ENCODE measurements around the gene TMEM145.
"Not testable (repeated sequence)": the region's sequence is repeated elsewhere in the genome, so short reads cannot be mapped to it uniquely, and the experiment has no call there.

The TMEM145 gene

DNA sequence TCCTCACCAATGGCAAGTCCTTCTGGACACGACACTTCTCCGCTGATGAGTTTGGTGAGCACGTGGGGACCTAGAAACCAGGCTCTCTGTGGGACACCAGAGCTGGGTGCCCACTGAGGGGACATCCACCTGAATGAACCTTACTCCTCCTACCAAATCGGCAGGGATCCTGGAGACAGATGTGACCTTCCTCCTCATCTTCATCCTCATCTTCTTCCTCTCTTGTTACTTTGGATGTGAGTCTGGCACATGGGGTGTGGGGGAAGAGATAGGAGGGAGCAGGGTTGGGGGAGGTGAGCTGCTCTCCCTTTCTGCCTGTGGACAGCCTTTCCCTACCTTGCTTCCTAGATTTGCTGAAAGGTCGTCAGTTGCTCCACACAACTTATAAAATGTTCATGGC is 1.9 kb downstream of the TMEM145 start:
- no peak for DNase-seq (ENCODE audit: low read depth)

DNA sequence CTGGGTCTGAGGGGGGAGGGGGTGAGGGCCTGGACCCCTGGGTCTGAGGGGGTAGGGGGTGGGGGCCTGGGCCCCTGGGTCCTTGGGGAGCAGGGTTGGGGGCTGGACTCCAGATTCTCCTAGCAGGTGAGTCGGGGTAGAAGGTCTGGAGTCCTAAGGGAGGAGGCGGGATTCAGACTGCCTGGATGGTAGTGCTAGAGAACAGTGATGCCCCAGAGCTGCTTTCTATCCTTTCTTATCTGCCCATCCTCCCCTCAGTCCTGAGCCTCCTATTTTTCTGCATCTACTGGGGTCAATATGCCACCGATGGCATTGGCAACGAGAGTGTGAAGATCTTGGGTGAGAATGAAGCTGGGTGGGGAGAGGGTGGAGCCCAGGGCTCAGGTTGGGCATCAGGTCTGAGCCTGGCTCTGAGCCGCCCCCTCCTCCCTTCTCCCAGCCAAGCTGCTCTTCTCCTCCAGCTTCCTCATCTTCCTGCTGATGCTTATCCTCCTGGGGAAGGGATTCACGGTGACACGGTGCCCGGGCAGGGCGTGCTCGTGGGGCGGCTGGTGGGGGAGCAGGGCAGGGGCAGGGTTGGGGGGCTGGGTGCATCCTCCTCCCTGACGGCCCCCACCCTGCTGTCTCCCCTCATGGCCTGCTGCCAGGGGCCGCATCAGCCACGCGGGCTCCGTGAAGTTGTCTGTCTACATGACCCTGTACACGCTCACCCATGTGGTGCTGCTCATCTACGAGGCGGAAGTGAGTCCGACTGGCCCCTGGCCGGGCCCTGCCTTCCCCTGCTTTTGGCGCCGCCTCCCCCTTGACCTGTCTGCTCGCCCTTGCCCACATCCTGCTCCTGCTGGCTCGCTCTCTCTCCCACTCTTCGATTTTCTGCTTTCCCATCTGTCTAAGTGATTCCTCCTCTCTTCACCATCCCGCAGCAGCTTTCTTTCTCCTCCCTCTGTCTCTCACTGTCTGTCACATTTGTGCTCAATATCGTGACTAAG is 3.4 kb downstream of the TMEM145 start:
- DNase-seq (ENCODE audit: low read depth): no peak

GRCh38 chr19:42317535-42317934 is 4.4 kb downstream of the TMEM145 start:
- no peak for DNase-seq (ENCODE audit: low read depth)

- DNase-seq (ENCODE audit: low read depth): no peak
These were observed 9.2 kb downstream of the TMEM145 start for GRCh38 chr19:42322305-42322704.

DNA sequence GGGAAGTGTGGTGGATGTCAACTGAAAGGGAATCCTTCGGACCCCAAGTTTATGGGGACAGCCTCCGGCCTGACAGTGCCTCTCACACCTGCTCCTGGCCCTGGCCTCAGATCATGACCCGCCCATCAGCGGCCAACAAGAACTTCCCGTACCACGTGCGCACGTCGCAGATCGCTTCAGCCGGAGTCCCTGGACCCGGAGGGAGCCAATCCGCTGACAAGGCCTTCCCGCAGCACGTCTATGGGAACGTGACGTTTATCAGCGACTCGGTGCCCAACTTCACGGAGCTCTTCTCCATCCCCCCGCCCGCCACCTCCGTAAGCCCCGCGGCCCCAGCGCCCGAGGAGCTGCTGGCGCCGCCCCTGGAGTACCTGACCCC is 10.4 kb downstream of the TMEM145 start:
- DNase-seq (ENCODE audit: low read depth): no peak

- DNase-seq (ENCODE audit: low read depth): no peak
These were observed 10.9 kb downstream of the TMEM145 start for GRCh38 chr19:42323852-42324654.

DNA sequence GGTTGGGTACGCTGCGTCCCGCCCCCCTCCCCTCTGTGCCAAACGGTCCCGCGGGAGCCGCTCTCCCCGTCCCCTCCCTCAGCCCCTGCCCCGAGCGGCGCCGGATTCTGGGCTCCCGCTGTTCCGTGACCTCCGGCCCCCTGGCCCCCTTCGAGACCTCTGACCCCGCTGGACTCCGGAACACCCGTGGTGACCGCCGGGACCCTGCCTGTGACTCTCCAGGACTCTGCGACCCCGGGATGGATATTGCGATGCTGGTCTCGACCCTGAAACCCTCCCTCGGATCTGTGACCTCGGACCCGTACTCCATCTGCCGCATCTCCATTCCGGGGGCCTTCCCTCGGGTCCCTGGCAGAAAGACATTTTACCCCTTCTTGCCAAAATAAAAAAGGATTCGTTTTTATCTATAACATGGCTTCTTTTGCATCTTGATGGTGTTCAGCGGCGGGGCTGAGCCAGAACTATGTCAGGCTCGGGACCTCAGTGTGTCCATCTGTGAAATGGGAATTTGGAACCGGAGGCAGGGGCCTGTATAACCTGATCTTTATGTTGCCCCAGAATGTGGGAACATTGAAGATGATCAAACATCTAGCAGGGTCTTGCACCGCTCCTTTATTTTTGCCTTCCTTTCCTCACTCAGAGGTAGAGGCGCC is 11.7 kb downstream of the TMEM145 start:
- no peak for DNase-seq (ENCODE audit: low read depth)

DNA sequence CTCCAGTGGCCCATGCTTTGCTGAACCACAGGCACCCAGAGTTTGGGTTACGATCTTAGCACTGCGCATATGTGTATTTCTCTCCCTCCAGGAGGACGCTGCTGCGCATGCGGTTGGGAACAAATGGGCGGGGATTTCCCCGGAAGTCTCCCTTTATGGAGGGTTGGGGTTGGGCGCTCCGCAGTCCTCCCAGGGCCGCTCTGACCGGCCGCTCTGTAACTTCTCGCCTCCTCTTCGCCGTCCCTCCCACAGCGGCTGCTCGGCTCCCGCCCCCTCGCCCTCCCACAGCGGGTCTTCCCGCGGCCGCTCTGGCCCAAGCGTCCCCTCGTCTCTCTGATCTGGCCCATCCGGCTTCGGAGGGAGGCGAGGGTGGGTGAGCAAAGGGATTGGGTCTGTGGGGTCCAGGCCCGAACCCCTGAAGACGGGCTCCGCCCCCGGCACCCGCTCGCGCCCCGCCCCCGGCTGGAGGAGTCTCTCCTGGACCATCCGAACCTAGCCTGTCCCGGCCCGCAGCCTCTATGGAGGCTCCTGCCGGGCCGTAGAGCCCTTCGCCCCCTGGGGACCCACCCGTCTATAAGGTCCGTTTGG is 12.3 kb downstream of the TMEM145 start, which contains the start of gene MEGF8:
Gene MEGF8, plus strand, starts transcription at position 328 of the 588 bp plus-strand sequence. CDS start 609 bp downstream, outside the sequence.
- peak; percentile 97 for DNase-seq (ENCODE audit: low read depth)

- no peak for DNase-seq (ENCODE audit: low read depth)
These were observed 13.0 kb downstream of the TMEM145 start for GRCh38 chr19:42325896-42326771.

- no peak for DNase-seq (ENCODE audit: low read depth)
These were observed 13.9 kb downstream of the TMEM145 start for GRCh38 chr19:42326969-42327368.

- DNase-seq (ENCODE audit: low read depth): no peak
These were observed 14.3 kb downstream of the TMEM145 start for GRCh38 chr19:42327381-42327780.

- DNase-seq (ENCODE audit: low read depth): no peak
These were observed 15.0 kb downstream of the TMEM145 start for GRCh38 chr19:42328106-42328505.

- DNase-seq (ENCODE audit: low read depth): no peak
These were observed 15.7 kb downstream of the TMEM145 start for GRCh38 chr19:42328854-42329253.

- no peak for DNase-seq (ENCODE audit: low read depth)
These were observed 17.2 kb downstream of the TMEM145 start for GRCh38 chr19:42330241-42330711.

GRCh38 chr19:42331333-42331732 is 18.2 kb downstream of the TMEM145 start:
- DNase-seq (ENCODE audit: low read depth): not testable (repeated sequence)

GRCh38 chr19:42332059-42332458 is 18.9 kb downstream of the TMEM145 start:
- no peak for DNase-seq (ENCODE audit: low read depth)

DNA sequence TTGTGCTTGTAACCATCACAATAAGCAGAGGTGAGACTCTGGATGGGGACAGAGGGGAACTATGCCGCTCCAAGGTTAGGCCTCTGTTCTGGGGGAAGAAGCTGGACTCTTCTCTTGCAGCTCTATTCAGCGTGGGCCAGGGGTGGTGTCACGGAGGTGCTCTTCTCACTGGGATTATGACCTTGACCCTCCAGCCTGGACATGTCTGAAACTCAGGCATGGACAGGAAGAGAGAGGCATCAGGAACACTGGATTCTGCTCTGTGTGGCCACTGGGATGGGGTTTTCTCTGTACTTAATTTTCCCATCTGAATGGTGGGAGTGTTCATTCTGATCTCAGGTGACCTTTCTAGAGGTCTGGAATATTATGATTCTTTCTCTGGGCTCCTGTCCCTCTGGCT is 19.9 kb downstream of the TMEM145 start:
- no peak for DNase-seq (ENCODE audit: low read depth)

GRCh38 chr19:42333975-42334696 is 21.0 kb downstream of the TMEM145 start:
- no peak for DNase-seq (ENCODE audit: low read depth)

GRCh38 chr19:42334697-42335373 is 21.7 kb downstream of the TMEM145 start:
- no peak for DNase-seq (ENCODE audit: low read depth)

Data from stimulated activated CD8-positive, alpha-beta memory T cell treated with anti-CD3 and anti-CD28 coated beads, Interleukin-12 subunit alpha, Interleukin-12 subunit beta, amount 100 ng/mL, for 1 hour (primary cell).